HCT116 (cell line): ENCODE data around the gene PAM16. TPM values are rescaled to one million over a fixed set of nuclear protein-coding genes. Genes with fewer than 3 reads are reported as not detected.

ENCODE experiments used
- ATAC-seq: fragments of 200-7000 bp; cut with Tn5 transposase; 2 replicates; pipeline ENCODE4 v1.9.1; 2020; ENCODE audit warnings: mild to moderate bottlenecking, moderate library complexity
- BruUV-seq: library from RNA; stranded (reverse); fragments of 400-500 nt; replicated peaks from 2 replicates; lab custom pipeline; 2021; lab: Mats Ljungman, UMichigan
- CTCF ChIA-PET: fragments of 300-600 bp; sonication (Branson Sonifier 250); formaldehyde crosslinking; loops from one replicate; lab custom pipeline; 2021; ENCODE audit warnings: antibody characterized with exemption; lab: Charles Lee
- POLR2A ChIA-PET: fragments of 300-600, 350-600 bp; sonication (Branson Sonifier 250); formaldehyde crosslinking; loops from one replicate; lab custom pipeline; 2021; ENCODE audit warnings: antibody characterized with exemption; lab: Charles Lee
- RAD21 ChIA-PET, 2 experiments: fragments of 300-600 bp; sonication (Branson Sonifier 250); formaldehyde crosslinking; loops; one replicate each; lab custom pipeline; 2023; ENCODE audit warnings: low total read pairs in 2 of 2; ENCODE audit not compliant: uncharacterized antibody in 2 of 2, unreplicated experiment in 2 of 2, low non-redundant PET in 1 of 2; lab: Charles Lee
- DNase-seq: peaks from one replicate; pipeline ENCODE4 v3.0.0-alpha.2; 2010; ENCODE audit warnings: low read depth, low spot score
- H2AFZ ChIP-seq: fragments of 200-600 bp; shearing (Covaris generic), sonication (generic); 2 replicates; pipeline ENCODE4 v1.6.1; 2017; ENCODE audit warnings: low read depth, mixed run types, mixed read lengths, antibody characterized with exemption, low read length; ENCODE audit not compliant: poor library complexity, severe bottlenecking
- H3K27ac ChIP-seq: 2 replicates; pipeline ENCODE4 v1.5.1; 2012; ENCODE audit warnings: low read depth, low read length
- H3K27me3 ChIP-seq: fragments of 200-600 bp; sonication (generic); 2 replicates; pipeline ENCODE4 v1.6.1; 2016; ENCODE audit warnings: mixed run types, low read length, mixed read lengths; ENCODE audit not compliant: insufficient read depth
- H3K36me3 ChIP-seq, 2 experiments: fragments of 200-500 bp in 1 of 2; fragments of 200-600 bp in 1 of 2; sonication (Bioruptor generic) in 1 of 2; sonication (generic) in 1 of 2; 2 replicates each; pipeline versions ENCODE4 v1.5.1 to v1.6.1; 2014 to 2016; ENCODE audit warnings: low read length in 2 of 2, inconsistent platforms in 1 of 2, mixed read lengths in 1 of 2, mixed run types in 1 of 2; ENCODE audit not compliant: insufficient read depth in 2 of 2, control insufficient read depth in 1 of 2
- H3K4me1 ChIP-seq, 2 experiments: fragments of 200-600 bp in 1 of 2; sonication (generic) in 1 of 2; 2 replicates each; pipeline versions ENCODE4 v1.5.1 to v1.6.1; 2012 to 2017; ENCODE audit warnings: low read length in 2 of 2, inconsistent platforms in 1 of 2, mild to moderate bottlenecking in 1 of 2, mixed read lengths in 1 of 2, mixed run types in 1 of 2, moderate library complexity in 1 of 2; ENCODE audit not compliant: insufficient read depth in 2 of 2, control insufficient read depth in 1 of 2
- H3K4me2 ChIP-seq: fragments of 200-600 bp; sonication (generic); 2 replicates; pipeline ENCODE4 v1.6.1; 2017; ENCODE audit warnings: mixed run types, low read length, mixed read lengths
- H3K4me3 ChIP-seq, 2 experiments: fragments of 200-600 bp in 1 of 2; sonication (generic) in 1 of 2; replicated peaks in 1 of 2; 2 replicates each; pipeline ENCODE4 v1.5.1; 2011 to 2016; ENCODE audit warnings: low read length in 2 of 2, control low read depth in 1 of 2, low read depth in 1 of 2, mild to moderate bottlenecking in 1 of 2, mixed read lengths in 1 of 2, mixed run types in 1 of 2
- H3K79me2 ChIP-seq: fragments of 200-600 bp; sonication (generic); 2 replicates; pipeline ENCODE4 v1.6.1; 2017; ENCODE audit warnings: mild to moderate bottlenecking, mixed run types, low read length, moderate library complexity, mixed read lengths; ENCODE audit not compliant: insufficient read depth
- H3K9ac ChIP-seq: fragments of 200-600 bp; sonication (generic); 2 replicates; pipeline ENCODE4 v1.6.1; 2016; ENCODE audit warnings: low read length, mixed read lengths
- H3K9me2 ChIP-seq: fragments of 200-600 bp; sonication (generic), shearing (Covaris generic); 2 replicates; pipeline ENCODE4 v1.6.1; 2017; ENCODE audit warnings: mixed run types, mild to moderate bottlenecking, moderate library complexity; ENCODE audit not compliant: insufficient read depth
- H3K9me3 ChIP-seq, 2 experiments: fragments of 200-500 bp in 1 of 2; fragments of 200-600 bp in 1 of 2; sonication (Bioruptor generic) in 1 of 2; sonication (generic) in 1 of 2; 2 replicates each; pipeline ENCODE4 v1.6.1; 2014 to 2017; ENCODE audit warnings: low read length in 2 of 2, mixed read lengths in 2 of 2, inconsistent platforms in 1 of 2, low read depth in 1 of 2, mild to moderate bottlenecking in 1 of 2, mixed run types in 1 of 2, moderate library complexity in 1 of 2; ENCODE audit not compliant: control insufficient read depth in 1 of 2, insufficient read depth in 1 of 2
- H4K20me1 ChIP-seq: fragments of 200-600 bp; sonication (generic), shearing (Covaris generic); 2 replicates; pipeline ENCODE4 v1.6.1; 2017; ENCODE audit warnings: mixed run types, mild to moderate bottlenecking, moderate library complexity; ENCODE audit not compliant: insufficient read depth
- CEBPB ChIP-seq: IDR thresholded peaks from 2 replicates; pipeline ENCODE4 v1.6.1; 2012; ENCODE audit warnings: low read depth
- CTCF ChIP-seq, 3 experiments: fragments of 200-600 bp in 1 of 3; sonication (generic) in 1 of 3; IDR thresholded peaks in 2 of 3; conservative IDR thresholded peaks in 1 of 3; 2 replicates each; pipeline ENCODE4 v1.5.1; 2012 to 2017; ENCODE audit warnings: low read depth in 2 of 3, low read length in 2 of 3, antibody characterized with exemption in 1 of 3, borderline replicate concordance in 1 of 3, control low read depth in 1 of 3, mild to moderate bottlenecking in 1 of 3, mixed read lengths in 1 of 3, mixed run types in 1 of 3, moderate library complexity in 1 of 3; ENCODE audit not compliant: insufficient read depth in 1 of 3
- EGR1 ChIP-seq: IDR thresholded peaks from 2 replicates; pipeline ENCODE4 v1.6.1; 2012; ENCODE audit warnings: low read depth
- FOSL1 ChIP-seq: IDR thresholded peaks from 2 replicates; pipeline ENCODE4 v1.6.1; 2012; ENCODE audit warnings: low read depth
- POLR2A ChIP-seq: IDR thresholded peaks from 2 replicates; pipeline ENCODE4 v1.7.0; 2011; ENCODE audit warnings: borderline replicate concordance; ENCODE audit not compliant: insufficient read depth, insufficient read length; ENCODE audit errors: extremely low read depth
- RAD21 ChIP-seq: IDR thresholded peaks from 2 replicates; pipeline ENCODE4 v1.6.1; 2012; ENCODE audit warnings: low read depth, mild to moderate bottlenecking
- SIN3A ChIP-seq: IDR thresholded peaks from 2 replicates; pipeline ENCODE4 v1.6.1; 2012; ENCODE audit warnings: low read depth
- SP1 ChIP-seq: IDR thresholded peaks from 2 replicates; pipeline ENCODE4 v1.6.1; 2012; ENCODE audit warnings: low read depth
- YY1 ChIP-seq: IDR thresholded peaks from 2 replicates; pipeline ENCODE4 v1.6.1; 2011; ENCODE audit warnings: low read length, low read depth, moderate library complexity, mild to moderate bottlenecking; ENCODE audit not compliant: insufficient replicate concordance; ENCODE audit errors: extremely low read depth
- ZFX ChIP-seq: fragments of 450-650 bp; IDR thresholded peaks from 2 replicates; pipeline ENCODE4 v1.6.1; 2017
- intact Hi-C: fragments of 100-400 bp; cut with micrococcal nuclease; formaldehyde crosslinking; loops from 2 replicates; pipeline ENCODE4 v1.10.0; 2022
- total RNA-seq: library from RNA; stranded (reverse); gene quantifications from one replicate; pipeline ENCODE4 v1.2.1, GENCODE V29; 2021; ENCODE audit not compliant: unreplicated experiment
- TF ChIP-seq, protein P1 (sequence below): IDR thresholded peaks from 2 replicates; pipeline ENCODE4 v1.6.1; 2012; ENCODE audit warnings: low read depth

The PAM16 gene
- total RNA-seq, 1 experiment from 2014 or later, result 102 TPM

DNA sequence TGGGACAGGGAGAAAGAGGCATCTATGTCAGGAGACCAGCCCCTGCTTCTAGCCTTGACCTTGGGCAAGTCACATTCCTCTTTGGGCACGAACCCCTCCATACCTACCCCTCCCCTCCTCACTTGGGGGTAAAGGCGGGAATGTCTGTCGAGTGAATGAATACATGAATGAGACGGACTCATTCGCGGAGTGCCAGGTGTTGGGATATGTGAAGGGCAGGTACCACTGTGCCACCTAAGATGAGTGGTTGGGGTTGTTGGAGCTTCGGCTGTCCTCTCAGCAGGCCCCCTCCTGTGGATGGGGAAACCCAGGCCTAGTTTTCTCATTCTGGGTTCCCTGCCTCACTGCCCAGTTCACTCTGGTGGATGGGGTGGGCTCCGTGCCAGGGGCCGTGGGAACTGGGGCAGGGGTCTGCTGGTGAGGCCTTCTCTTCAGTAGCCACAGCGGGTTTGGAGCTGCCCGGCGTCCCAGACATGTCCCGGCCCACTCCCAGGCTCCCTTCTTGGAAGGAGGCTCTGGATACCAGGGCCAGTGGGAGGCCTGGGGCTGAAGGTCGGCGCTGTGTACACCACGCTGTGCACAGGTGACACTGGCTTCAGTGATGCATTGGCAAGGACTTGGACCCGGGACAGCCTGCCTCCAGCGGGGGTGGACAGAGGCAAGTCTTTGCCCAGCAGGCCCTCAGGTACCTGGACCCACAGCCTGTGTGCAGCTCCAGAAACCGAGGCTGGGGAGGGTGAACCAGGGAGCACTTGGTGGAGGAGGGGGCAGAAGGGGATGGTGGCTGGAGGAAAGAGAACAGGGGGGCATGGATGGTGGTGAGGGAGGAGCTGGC is 29.6 kb downstream of the PAM16 start:
- H4K20me1 ChIP-seq, result no peaks in the 10 kb centered on the region; the same call in 1 of the 2 replicates
- H3K4me1 ChIP-seq, result peaks cover 30 to 59% of the 10 kb centered on the region in 2 experiments
- ATAC-seq, result no peak
- POLR2A ChIA-PET, result interaction anchor here (0.7 kb wide), 1 partner anchor 119 kb away, joined by 3 read pairs; no protein-coding TSS in a partner anchor
- H3K9me2 ChIP-seq, result no peaks in the 10 kb centered on the region
- H3K9me3 ChIP-seq, result no peaks in the 10 kb centered on the region
- H3K36me3 ChIP-seq, result no peaks in the 10 kb centered on the region
- no peak for TF ChIP-seq RAD21
- TF ChIP-seq, protein P1, sequence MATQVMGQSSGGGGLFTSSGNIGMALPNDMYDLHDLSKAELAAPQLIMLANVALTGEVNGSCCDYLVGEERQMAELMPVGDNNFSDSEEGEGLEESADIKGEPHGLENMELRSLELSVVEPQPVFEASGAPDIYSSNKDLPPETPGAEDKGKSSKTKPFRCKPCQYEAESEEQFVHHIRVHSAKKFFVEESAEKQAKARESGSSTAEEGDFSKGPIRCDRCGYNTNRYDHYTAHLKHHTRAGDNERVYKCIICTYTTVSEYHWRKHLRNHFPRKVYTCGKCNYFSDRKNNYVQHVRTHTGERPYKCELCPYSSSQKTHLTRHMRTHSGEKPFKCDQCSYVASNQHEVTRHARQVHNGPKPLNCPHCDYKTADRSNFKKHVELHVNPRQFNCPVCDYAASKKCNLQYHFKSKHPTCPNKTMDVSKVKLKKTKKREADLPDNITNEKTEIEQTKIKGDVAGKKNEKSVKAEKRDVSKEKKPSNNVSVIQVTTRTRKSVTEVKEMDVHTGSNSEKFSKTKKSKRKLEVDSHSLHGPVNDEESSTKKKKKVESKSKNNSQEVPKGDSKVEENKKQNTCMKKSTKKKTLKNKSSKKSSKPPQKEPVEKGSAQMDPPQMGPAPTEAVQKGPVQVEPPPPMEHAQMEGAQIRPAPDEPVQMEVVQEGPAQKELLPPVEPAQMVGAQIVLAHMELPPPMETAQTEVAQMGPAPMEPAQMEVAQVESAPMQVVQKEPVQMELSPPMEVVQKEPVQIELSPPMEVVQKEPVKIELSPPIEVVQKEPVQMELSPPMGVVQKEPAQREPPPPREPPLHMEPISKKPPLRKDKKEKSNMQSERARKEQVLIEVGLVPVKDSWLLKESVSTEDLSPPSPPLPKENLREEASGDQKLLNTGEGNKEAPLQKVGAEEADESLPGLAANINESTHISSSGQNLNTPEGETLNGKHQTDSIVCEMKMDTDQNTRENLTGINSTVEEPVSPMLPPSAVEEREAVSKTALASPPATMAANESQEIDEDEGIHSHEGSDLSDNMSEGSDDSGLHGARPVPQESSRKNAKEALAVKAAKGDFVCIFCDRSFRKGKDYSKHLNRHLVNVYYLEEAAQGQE, result no peak
- TF ChIP-seq CEBPB, result no peak
- no peak for TF ChIP-seq POLR2A
- TF ChIP-seq YY1, result no peak
- no peak for TF ChIP-seq CTCF (IDR thresholded peaks at IDR 0.05 in 2 of 3, conservative IDR thresholded peaks at IDR 0.05 in 1 of 3; ENCODE audit: borderline replicate concordance in 1 of 3, insufficient read depth in 1 of 3, low read depth in 2 of 3, low read length in 2 of 3)
- no peak for TF ChIP-seq SIN3A
- TF ChIP-seq FOSL1, result no peak
- no peak for TF ChIP-seq SP1
- no peak for TF ChIP-seq ZFX
- no peak for TF ChIP-seq EGR1
- TF ChIP-seq, all 23 proteins: peak for 0
- H3K4me2 ChIP-seq, result no peak overlapping the region
- BruUV-seq, result no TSS peak
- ChIA-PET RAD21 (no interaction called here), CTCF (no interaction called here)
- no peak overlapping the region for H2AFZ ChIP-seq
- no peaks in the 10 kb centered on the region for H3K27me3 ChIP-seq
- H3K27ac ChIP-seq, result no peak overlapping the region
- peaks cover 96% of the 10 kb centered on the region for H3K79me2 ChIP-seq
- no peak overlapping the region for H3K4me3 ChIP-seq
- intact Hi-C loops, result no loop called here
- no peak for DNase-seq
- H3K9ac ChIP-seq, result no peak overlapping the region
